Measurements from ENCODE around the gene LETMD1.

LETMD1 gene

DNA sequence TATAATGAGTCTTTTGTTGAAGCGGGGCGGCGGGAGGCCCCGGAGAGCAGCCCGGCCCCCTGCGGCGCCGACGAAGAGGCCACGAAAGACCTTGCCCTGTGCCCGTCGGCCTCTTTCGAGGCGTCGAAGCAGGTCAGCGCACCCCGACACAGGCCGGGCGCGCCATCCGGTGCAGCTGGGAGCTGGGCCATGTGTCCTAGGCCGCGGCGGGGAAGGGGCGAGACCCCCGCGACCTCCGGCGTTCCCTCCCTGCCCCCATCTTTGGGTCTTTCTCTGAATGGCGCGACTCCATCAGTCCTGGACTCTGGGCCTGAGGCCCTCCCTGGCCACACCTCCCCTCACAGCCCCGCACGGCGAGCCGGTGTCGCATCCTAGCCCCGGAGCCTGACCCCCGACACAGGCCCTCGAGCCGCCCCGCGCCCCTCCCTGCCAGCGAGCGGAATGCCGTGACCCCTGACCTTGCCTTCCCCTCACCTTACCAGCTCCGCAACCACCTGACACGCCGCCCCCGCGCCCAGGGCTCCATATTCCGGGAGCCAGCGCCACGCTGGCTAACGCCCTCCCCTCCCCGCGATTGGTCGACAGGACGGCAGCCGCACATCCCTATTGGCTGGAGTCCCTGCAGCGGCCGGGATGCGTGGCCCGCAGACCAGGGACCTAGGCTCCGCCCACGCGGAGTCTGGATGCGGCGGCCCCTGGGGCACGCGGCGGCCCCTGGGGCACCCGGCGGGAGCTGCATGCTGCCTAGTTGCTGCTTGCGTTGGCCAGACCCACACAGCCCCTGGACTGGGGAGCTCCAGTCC is 22.1 kb upstream of the LETMD1 start, which contains the start of gene SLC11A2:
SLC11A2 (minus strand) TSS at position 549 of the 803 bp plus-strand sequence. CDS start 15,656 bp downstream, outside the sequence.
- DNase-seq (ENCODE audit: low read depth) = peak; percentile 92

DNA sequence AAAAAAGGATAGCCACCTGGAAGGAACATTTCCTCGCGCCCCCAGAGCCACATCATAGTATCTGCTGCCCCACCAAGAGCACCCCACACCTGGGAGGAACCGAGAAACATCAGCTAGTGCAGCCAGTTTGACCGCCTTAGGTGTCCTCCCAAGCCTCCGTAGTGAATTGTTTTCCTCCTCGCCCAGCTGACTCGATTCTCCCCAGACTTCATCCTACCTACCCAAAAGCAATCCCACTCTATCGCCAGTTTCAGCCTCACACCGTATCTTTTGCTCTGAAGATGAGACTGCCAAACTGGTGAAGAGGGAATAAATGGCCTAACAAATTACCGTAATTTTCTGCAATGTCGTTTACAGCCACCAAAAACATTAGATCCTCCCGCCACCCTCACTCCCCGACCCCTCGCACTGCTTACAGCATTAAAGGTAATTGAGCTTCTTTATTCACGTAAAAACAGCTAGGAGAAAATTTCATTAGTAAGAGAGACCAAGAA is 20.7 kb upstream of the LETMD1 start:
- DNase-seq (ENCODE audit: low read depth) = no peak

DNA sequence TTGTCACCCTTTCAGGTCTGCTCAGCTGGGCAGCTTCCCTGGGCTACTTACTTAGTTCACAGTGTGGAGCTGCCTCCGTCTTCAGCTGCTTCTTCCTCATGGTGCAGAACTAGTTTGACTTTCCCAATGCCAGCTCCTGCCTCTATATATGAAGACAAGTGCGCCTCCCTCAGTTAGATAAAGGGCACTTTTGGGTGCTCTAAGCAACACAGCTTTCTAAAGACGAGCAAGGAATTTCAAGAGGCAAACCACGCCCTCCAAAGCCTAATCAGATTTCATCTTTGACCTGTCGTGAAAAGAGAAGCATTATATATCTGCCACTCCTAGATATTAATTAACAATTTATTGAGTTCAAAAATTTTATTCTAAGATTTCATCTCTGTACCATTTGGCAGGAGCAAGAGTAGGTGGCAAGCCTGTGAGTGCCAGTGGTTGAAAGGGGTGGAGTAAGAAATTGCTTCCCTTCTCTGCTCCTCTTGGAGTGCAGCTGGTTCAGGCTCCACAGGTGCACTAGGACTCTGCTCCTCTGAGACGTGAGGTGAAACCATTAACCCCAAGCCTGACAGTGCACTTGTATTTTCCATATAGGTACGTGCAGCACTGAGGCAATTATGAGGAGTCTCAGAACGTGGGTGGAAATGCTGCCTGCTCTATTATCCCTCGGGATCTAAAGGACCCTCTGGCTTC is 19.9 kb upstream of the LETMD1 start:
- peak; percentile 70 for DNase-seq (ENCODE audit: low read depth)

DNA sequence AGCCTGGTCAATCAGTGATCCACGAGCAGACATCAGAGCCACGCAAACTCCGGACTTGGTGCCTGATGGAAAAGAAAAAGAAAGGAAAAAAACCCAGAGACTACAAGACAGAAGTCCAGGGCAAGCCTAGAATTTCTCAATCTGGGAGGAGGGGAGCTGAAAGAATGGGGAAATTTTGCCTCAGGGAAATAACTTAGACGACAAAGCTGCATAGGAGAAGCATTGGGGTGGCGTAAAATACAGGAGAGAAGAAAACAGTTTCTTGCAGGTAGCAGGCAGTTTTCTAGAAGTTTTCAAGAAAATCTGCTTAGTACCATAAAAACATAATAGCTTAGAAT is 19.3 kb upstream of the LETMD1 start:
- DNase-seq (ENCODE audit: low read depth) = peak; percentile 65

DNA sequence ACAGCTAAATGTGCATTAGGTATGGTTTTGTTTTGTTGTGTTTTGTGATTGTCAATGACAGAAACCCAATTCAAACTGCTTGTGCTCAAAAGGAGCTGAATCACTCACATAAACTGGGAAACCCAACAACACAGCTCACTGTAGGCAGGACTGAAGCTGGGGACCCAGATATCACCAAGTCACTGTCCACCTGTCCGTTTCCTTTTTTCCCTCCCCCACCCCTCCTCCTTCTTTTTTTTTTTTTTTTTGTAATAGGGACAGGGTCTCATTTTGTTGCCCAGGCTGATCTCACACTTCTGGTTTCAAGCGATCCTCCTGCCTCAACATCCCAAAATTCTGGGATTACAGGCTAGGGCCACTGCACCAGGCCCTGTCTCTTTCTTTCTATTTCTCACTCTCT is 15.1 kb upstream of the LETMD1 start:
- no peak for DNase-seq (ENCODE audit: low read depth)

DNA sequence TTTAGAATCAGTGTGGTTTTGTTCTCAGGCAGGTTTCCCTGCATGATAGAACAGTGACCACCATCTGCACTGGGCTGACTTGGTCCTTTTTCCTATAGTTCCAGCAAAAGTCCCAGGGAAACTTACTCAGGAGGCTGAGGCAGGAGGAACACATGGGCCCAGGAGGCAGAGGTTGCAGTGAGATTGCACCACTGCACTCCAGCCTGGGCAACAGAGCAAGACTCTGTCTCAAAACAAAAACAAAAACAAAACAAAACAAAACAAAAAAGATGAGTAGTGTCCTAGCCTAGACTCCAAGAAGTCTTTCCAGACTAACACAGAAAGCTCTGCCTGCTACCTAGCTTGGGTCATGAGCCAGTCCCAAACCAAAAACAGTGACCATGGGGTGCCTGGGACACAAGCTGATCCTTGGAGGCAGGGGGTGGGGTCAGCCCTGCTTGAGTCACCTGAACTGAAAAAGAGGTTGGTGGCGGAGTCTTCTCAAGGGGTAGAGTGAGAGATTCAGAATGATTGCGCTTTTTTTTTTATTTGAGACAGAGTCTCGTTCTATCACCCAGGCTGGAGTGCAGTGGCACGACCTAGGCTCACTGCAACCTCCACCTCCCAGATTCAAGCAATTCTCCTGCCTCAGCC is 14.6 kb upstream of the LETMD1 start:
- no peak for DNase-seq (ENCODE audit: low read depth)

DNA sequence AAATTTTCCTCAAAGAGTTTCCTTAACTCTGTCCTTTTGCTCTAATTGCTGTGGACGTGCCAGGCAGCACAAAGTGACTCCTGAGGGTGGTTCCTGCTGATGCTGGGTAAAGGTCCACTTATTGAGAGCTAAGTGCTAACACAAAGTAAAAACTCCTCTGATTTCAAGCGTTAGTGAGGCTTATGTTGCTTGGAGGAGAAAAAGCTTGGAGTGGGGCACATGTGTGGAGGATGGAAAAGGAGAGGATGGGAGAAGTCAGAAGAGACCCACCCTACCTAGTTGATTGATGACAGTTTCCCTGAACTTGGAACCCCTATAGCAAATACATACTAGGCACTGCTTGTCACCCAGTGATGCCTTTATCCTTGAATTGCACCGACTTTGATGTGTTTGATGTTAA is 11.8 kb upstream of the LETMD1 start:
- DNase-seq (ENCODE audit: low read depth) = no peak

DNA sequence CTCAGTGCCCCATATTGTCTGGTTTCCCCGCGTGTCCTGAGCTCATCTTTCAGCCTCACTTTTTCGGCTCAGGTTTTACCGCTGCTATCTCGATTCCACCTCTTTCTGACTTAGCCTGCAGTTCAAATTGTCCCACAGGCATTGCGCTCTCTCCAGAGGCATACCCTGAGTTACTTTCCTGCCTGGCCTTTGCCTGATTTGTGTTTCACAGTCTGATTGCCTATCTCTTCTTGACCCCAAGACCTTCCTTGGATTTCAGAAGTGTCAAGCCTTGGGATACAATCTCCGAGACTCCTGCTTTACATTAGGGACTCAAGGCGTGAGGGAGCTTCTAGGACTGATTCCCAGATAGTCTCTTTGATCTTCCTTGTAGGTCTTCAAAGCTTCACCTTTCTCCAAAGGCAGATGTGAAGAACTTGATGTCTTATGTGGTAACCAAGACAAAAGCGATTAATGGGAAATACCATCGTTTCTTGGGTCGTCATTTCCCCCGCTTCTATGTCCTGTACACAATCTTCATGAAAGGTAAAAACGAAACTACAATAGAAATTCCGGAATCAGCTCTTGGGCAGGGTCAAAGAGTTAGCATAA is 629 bp downstream of the LETMD1 start:
- no peak for DNase-seq (ENCODE audit: low read depth)

DNA sequence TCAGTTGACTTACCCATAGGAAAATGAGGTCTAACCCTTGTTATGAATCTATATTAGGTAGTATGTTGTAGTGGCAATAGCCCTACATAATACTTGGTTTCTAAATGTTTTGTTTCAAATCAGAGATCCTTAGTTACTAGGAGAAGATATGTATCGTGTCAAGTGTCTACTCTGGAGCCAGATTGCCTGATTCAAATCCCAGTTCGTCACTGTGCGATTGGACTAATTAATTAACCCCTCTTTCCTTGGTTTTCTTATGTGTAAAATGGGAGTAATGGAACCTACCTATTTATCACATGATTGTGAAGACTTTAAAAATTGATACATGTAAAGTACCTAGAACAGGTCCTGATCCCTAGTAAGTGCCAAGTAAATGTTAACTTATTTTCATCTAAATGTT is 1.4 kb downstream of the LETMD1 start:
- no peak for DNase-seq (ENCODE audit: low read depth)

DNA sequence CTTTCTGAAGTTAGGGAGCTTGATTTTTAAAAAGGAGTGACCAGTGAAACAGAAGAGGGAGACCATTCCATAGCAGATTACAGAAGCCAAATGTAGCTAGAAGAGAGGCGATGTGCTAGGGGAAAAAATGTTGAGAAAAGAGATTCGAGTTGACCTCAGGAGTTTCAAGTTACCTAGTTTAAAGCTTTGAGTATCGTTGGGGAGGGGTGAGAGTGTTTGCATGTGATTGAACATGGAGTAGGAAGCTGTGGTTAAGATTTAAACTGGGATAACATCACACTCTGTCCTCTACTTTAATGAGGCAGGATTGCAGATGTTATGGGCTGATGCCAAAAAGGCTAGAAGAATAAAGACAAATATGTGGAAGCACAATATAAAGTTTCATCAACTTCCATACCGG is 3.7 kb downstream of the LETMD1 start:
- DNase-seq (ENCODE audit: low read depth) = peak; percentile 21

DNA sequence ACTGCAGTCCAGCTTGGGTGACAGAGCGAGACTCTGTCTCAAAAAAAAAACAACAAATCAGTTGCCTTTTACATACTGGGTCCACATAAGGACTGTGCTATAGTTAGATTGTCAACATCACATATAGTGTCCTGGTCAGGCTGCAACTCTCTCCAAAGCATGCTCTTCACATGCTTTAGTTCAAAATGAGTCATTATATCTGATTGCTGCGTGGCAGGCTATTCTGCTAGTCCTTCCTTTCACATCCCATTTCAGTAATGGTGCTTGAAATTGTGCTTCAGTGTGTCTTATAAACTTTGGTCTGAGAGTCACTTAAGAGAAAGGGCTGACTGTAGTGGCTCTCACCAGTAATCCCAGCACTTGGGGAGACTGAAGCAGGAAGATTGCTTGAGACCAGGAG is 6.9 kb downstream of the LETMD1 start:
- DNase-seq (ENCODE audit: low read depth) = no peak

DNA sequence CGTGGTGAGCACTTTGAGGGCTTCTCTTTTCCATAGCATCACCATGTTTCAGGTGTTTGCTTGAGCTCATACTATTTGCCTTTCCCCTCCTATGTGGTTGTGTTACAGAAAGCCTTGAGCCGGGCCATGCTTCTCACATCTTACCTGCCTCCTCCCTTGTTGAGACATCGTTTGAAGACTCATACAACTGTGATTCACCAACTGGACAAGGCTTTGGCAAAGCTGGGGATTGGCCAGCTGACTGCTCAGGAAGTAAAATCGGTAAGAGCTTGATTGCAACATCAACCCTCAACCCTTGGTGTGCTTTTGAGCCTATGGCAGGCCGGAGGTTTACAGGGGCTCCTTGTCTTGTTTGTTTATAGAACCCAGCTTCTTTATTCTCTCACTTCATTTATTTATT is 8.1 kb downstream of the LETMD1 start:
- no peak for DNase-seq (ENCODE audit: low read depth)

DNA sequence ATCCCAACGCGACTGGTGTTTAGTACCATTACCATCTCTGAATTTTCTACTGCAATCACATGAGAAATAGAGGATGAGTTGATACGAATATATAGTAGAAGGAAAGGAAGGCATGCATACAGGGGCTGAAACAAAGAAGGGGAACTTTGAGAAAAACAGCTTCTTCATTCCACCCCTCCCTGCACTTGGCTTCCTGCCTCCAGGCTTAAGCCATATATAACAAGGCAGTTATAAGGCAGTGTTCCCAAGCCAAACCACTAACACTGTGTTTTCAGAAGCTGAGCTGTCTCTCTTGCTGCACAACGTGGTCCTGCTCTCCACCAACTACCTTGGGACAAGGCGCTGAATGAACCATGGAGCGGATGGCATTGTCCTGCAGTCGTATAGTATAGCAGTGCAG is 11.0 kb downstream of the LETMD1 start:
- no peak for DNase-seq (ENCODE audit: low read depth)

DNA sequence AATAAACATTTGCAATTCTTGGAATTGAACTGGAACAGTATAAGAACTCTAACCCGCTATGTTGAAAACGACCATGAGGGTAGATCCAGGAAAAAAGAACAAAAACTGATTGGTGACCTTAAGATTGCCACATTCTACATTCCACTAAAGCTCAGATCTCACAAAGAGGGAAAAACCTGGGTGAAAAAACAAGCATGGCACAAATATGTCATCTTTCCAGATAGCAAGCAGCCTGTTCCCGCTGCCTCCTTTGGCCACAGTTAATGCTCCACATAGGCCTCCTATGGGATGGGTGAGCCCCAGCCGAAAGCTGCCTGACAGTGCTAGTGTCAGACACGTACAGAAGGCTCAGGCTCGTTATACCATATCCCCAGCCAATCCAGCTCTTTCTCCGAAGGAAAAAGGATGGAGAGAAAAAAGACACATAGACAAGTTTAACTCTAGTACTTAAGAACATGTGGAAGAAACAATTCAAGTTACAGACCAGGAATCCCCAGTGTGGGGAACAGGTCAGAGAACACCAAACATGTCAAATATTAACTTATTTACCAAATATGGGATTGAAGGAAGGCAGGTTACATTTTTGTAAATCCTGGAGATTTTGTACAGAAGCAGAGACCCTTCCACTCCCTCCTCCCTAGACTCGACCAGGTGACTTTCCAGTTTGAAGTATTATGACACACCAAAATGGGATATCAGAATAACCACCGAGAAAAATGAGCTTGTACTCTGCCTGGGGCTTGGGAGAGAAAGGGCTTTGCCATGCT is 14.7 kb downstream of the LETMD1 start:
- DNase-seq (ENCODE audit: low read depth) = no peak

DNA sequence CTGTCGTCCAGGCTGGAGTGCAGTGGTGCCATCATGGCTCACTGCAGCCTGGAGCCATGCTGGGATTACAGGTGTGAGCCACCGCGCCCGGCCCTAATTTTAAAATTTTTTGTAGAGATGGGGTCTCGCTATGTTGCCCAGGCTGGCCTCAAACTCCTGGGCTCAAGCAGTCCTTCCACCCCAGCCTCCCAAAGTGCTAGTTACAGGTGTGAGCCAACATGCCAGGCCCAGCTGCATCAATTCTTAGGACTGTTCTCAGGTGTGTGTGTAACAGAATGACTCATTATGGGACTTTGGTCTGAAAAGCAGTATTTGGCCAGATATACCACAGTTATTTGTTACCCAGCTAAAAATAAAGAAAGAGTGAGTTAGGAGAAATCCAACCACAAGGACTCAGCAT is 17.4 kb downstream of the LETMD1 start:
- DNase-seq (ENCODE audit: low read depth) = no peak

DNA sequence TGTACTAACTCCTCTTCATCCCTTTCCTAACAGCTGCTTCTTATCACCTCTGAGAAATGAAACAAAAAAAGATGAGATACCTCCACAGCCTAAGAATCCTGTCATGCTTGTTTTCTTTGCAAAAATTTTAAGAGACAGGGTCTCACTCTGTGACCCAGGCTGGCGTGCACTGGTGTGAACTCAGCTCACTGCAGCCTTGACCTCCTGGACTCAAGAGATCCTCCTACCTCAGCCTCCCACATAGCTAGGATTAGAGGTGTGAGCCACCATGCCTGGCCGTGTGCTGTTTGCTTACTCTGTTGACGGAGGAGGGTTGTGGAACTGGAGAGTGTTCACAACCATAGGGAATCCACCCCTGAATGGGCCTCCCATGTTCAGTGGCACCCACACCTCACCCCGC is 19.1 kb downstream of the LETMD1 start:
- DNase-seq (ENCODE audit: low read depth) = no peak

DNA sequence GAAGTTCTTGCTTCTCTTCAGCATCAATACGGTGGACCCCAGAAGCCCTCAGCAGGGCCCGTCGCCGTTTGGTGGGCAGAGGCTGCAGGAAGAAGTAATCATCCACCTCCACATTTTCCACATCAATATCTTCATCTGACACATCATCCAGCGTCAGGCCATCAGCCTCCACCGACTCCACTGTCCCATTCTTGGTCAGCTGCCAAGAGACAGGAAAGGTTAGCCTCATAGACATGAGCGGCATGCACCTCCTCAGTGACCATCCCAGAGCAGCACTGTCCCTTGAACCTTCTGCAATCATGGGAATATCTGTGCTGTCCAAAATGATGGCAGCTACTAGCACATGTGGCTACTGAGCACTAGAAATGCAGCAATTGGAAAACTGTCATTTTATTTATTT is 19.6 kb downstream of the LETMD1 start:
- DNase-seq (ENCODE audit: low read depth) = no peak

DNA sequence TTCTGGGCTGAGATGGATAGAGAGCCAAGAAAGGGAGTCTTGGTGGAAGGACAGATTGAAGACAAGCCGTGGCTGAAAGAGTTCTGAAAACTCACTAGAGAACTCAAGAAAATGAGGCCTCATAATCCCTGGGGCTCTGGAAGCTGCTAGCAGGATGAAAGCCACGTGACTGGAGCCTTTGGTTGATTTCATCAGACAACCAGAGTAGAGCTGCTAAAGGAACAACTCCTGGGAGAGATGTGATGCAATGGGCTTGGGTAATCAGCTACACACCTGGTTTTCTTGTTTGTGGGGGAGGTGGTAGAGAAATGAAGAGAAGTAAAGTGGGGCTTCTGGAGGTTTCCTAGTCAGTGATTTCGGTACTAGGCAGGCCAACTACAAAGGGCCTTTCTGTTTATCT is 21.9 kb downstream of the LETMD1 start:
- DNase-seq (ENCODE audit: low read depth) = no peak

DNA sequence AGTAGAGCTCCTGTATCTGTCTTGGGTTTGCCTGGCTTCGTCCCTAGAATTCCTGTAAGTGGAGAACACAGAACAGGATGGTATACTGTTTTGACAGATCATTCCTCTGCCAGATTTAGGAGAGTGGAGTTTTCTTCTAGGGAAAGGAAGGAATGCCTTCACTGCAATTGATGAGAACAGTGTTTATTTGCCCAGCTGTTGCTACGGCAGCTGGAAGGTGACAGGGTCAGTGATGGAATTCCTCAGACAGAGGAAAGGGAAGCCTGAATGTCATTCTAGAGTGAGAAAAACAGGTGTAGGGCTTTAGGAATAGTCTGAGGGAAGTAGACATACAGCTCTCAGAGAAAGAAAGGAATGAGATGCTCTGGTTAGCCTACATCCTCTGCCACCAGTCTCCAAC is 23.5 kb downstream of the LETMD1 start:
- no peak for DNase-seq (ENCODE audit: low read depth)

DNA sequence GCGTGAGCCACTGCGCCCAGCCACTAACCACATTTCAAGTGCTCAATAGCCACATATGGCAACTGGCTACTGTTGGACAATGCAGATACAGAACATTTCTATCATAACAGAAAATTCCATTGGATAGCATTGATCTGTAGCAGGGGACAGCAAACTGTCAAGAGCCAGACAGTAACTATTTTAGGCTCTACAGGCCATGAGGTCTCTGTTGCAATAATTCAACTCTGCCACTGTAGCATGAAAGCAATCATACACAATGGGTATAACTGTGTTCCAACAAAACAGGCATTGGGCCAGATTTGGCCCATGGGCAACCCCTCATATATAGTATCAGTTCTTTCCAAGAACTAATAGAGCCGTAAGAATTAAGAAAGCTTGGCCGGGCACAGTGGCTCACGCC is 27.3 kb downstream of the LETMD1 start:
- DNase-seq (ENCODE audit: low read depth) = no peak

DNA sequence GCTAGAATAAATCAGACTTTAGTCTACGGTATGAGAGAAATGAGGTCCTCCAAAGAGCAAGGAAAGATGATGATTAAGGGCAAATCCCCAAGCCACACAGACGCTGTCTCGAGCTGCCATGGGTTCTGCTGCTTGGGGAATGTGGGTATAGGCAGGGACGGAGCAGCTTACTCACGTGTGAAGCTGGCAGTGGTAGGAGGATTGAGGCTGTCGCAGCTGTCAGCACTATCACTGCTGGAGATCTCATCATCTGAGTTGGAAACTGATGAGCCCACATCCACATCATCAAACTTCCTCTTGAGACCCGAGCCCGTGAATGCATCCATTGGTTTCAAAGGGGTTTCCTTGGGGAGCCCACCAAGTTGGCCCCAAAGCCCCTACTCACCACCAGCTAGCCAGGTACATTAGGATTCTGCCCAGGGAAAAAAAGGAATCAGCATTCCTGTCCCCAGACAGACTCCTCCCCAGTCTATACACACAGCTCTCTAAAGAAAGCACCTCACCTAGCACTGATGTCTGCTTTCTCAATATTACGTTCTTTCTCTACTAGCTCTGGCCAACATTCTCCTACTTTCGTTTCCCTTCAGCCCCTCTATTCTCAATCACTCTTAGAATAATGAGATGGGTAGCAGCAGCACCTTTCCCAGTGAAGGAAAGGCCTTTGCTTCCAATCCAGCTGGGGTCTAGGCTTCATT is 28.3 kb downstream of the LETMD1 start:
- no peak for DNase-seq (ENCODE audit: low read depth)

Measured in EH (cell line).